ENCODE data around the gene EPB41L5. TPM values are rescaled to one million over a fixed set of nuclear protein-coding genes. Genes with fewer than 3 reads are reported as not detected.
"Not testable (repeated sequence)": the region's sequence is repeated elsewhere in the genome, so short reads cannot be mapped to it uniquely, and the experiment has no call there.

The EPB41L5 gene
- total and polyA plus RNA-seq, 5 donors from 2014 or later, result 2.8 to 5.4 (median 3.6) TPM

DNA sequence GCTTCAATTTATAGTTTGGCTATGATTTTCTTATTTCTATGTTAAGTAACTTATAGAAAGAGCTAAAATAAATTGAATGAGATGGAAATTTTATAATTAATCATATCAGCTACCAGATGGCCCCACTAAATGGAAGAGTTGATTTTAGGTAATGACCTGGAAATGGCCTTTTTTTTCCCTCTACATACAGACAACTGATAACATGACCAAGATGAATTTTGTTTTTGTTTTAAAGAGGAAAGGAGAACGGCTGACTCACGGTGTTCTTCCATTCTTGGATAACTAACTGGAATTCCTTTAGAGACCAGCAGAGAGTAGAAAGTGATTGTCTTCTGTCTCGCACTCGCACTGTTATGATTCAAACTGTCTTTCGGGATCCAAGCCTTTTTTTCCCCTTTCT, 119.3 kb downstream of the EPB41L5 start:
- Histone ChIP-seq H3K27me3 (ENCODE audit: control insufficient read depth, insufficient read depth, low read length) (peaks cover 5% of the 10 kb centered on the region), H3K4me3 (ENCODE audit: low read depth, low read length) (no peak overlapping the region), H3K9me3 (ENCODE audit: control insufficient read depth in 2 of 2, low read length in 2 of 2) (peaks cover 0 to 4% of the 10 kb centered on the region in 2 experiments), H3K36me3 (ENCODE audit: control insufficient read depth, insufficient read depth, low read length) (peaks cover 5% of the 10 kb centered on the region), H3K4me1 (ENCODE audit: control insufficient read depth, insufficient read depth, low read length, poor library complexity, severe bottlenecking) (no peaks in the 10 kb centered on the region), H3K27ac (ENCODE audit: insufficient read depth, low read length, poor library complexity, severe bottlenecking) (no peak overlapping the region)
- Mint-ChIP-seq H3K9me3 (peaks cover 0 to 13% (median 2%) of the 10 kb centered on the region in 7 donors), H3K27me3 (peaks cover 25% of the 10 kb centered on the region), H3K4me3 (no peak overlapping the region), H3K36me3 (peaks cover 39% of the 10 kb centered on the region), H3K4me1 (no peaks in the 10 kb centered on the region), H3K27ac (no peak overlapping the region)
- DNase-seq (no peak), ATAC-seq (ENCODE audit: low read depth in 2 of 2) (no peak)

- Mint-ChIP-seq H3K27ac (peak overlapping the region in 1 of 3 donors; percentile 2), H3K9me3 (peaks cover 0 to 13% (median 2%) of the 10 kb centered on the region in 7 donors), H3K4me1 (no peaks in the 10 kb centered on the region), H3K27me3 (peaks cover 29% of the 10 kb centered on the region), H3K36me3 (peaks cover 39% of the 10 kb centered on the region), H3K4me3 (no peak overlapping the region)
- peaks cover 0 to 4% of the 10 kb centered on the region in 2 experiments for H3K9me3 ChIP-seq (ENCODE audit: control insufficient read depth in 2 of 2, low read length in 2 of 2)
- DNase-seq (no peak), ATAC-seq (ENCODE audit: low read depth in 2 of 2) (no peak)
- peaks cover 5% of the 10 kb centered on the region for H3K36me3 ChIP-seq (ENCODE audit: control insufficient read depth, insufficient read depth, low read length)
- H3K27ac ChIP-seq (ENCODE audit: insufficient read depth, low read length, poor library complexity, severe bottlenecking), result no peak overlapping the region
- no peaks in the 10 kb centered on the region for H3K4me1 ChIP-seq (ENCODE audit: control insufficient read depth, insufficient read depth, low read length, poor library complexity, severe bottlenecking)
- H3K4me3 ChIP-seq (ENCODE audit: low read depth, low read length), result no peak overlapping the region
- H3K27me3 ChIP-seq (ENCODE audit: control insufficient read depth, insufficient read depth, low read length), result peaks cover 5% of the 10 kb centered on the region
Measured at GRCh38 chr2:120132691-120133090, 119.8 kb downstream of the EPB41L5 start.

- Mint-ChIP-seq H3K4me3 (no peak overlapping the region), H3K27me3 (peaks cover 29% of the 10 kb centered on the region)
Measured at GRCh38 chr2:120133572-120134244, 120.8 kb downstream of the EPB41L5 start.

GRCh38 chr2:120134263-120134662, 121.4 kb downstream of the EPB41L5 start:
- H3K4me1 Mint-ChIP-seq, result no peaks in the 10 kb centered on the region
- no peak overlapping the region for H3K27ac Mint-ChIP-seq
- H3K27me3 Mint-ChIP-seq, result peaks cover 29% of the 10 kb centered on the region
- Histone ChIP-seq H3K27ac (ENCODE audit: insufficient read depth, low read length, poor library complexity, severe bottlenecking) (no peak overlapping the region), H3K36me3 (ENCODE audit: control insufficient read depth, insufficient read depth, low read length) (peaks cover 5% of the 10 kb centered on the region), H3K4me1 (ENCODE audit: control insufficient read depth, insufficient read depth, low read length, poor library complexity, severe bottlenecking) (no peaks in the 10 kb centered on the region), H3K27me3 (ENCODE audit: control insufficient read depth, insufficient read depth, low read length) (peaks cover 5% of the 10 kb centered on the region), H3K9me3 (ENCODE audit: control insufficient read depth in 2 of 2, low read length in 2 of 2) (peaks cover 0 to 4% of the 10 kb centered on the region in 2 experiments), H3K4me3 (ENCODE audit: low read depth, low read length) (no peak overlapping the region)
- DNase-seq, result no peak
- peaks cover 39% of the 10 kb centered on the region for H3K36me3 Mint-ChIP-seq
- ATAC-seq (ENCODE audit: low read depth in 2 of 2), result no peak
- H3K4me3 Mint-ChIP-seq, result no peak overlapping the region
- H3K9me3 Mint-ChIP-seq, result peaks cover 0 to 13% (median 2%) of the 10 kb centered on the region in 7 donors

More at GRCh38 chr2:120133572-120134244, 120.8 kb downstream of the EPB41L5 start:
- DNase-seq (no peak), ATAC-seq (ENCODE audit: low read depth in 2 of 2) (no peak)
- Histone ChIP-seq H3K4me3 (ENCODE audit: low read depth, low read length) (no peak overlapping the region), H3K9me3 (ENCODE audit: control insufficient read depth in 2 of 2, low read length in 2 of 2) (peaks cover 0 to 4% of the 10 kb centered on the region in 2 experiments), H3K4me1 (ENCODE audit: control insufficient read depth, insufficient read depth, low read length, poor library complexity, severe bottlenecking) (no peaks in the 10 kb centered on the region), H3K27ac (ENCODE audit: insufficient read depth, low read length, poor library complexity, severe bottlenecking) (no peak overlapping the region), H3K36me3 (ENCODE audit: control insufficient read depth, insufficient read depth, low read length) (peaks cover 5% of the 10 kb centered on the region), H3K27me3 (ENCODE audit: control insufficient read depth, insufficient read depth, low read length) (peaks cover 5% of the 10 kb centered on the region)
- H3K36me3 Mint-ChIP-seq, result peaks cover 39% of the 10 kb centered on the region
- no peaks in the 10 kb centered on the region for H3K4me1 Mint-ChIP-seq
- peaks cover 0 to 13% (median 2%) of the 10 kb centered on the region in 7 donors for H3K9me3 Mint-ChIP-seq
- no peak overlapping the region for H3K27ac Mint-ChIP-seq

- ATAC-seq (ENCODE audit: low read depth in 2 of 2); H3K27me3 ChIP-seq (ENCODE audit: control insufficient read depth, insufficient read depth, low read length); H3K4me1 Mint-ChIP-seq; H3K27ac ChIP-seq (ENCODE audit: insufficient read depth, low read length, poor library complexity, severe bottlenecking); H3K4me1 ChIP-seq (ENCODE audit: control insufficient read depth, insufficient read depth, low read length, poor library complexity, severe bottlenecking); H3K4me3 ChIP-seq (ENCODE audit: low read depth, low read length); H3K27ac Mint-ChIP-seq; H3K4me3 Mint-ChIP-seq; H3K36me3 ChIP-seq (ENCODE audit: control insufficient read depth, insufficient read depth, low read length); DNase-seq; H3K9me3 ChIP-seq (ENCODE audit: control insufficient read depth in 2 of 2, low read length in 2 of 2): not testable (repeated sequence)
- peaks cover 0 to 13% (median 2%) of the 10 kb centered on the region in 7 donors for H3K9me3 Mint-ChIP-seq
- peaks cover 29% of the 10 kb centered on the region for H3K27me3 Mint-ChIP-seq
- peaks cover 36% of the 10 kb centered on the region for H3K36me3 Mint-ChIP-seq
Measured at GRCh38 chr2:120135013-120135412, 122.1 kb downstream of the EPB41L5 start.

DNA sequence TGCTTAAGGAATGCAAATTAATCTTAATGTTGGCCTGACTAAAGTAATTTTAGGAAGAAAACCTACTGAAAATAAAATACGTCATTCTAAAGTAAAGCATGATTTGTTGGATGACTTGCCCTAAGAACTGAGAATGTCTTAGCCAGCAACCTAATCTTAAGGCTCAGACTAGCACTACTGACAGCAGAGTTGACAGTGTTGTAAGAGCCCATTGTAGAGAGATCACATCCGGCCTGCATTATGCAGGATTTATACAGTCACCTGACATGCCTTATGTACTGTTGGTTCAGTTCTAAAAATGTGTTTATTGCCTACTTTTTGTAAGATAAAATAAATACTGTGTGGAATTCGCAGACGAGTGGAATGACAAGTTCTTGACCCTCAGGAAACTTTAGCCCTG, 128.0 kb downstream of the EPB41L5 start:
- no peaks in the 10 kb centered on the region for H3K4me1 Mint-ChIP-seq
- H3K27me3 Mint-ChIP-seq, result peaks cover 9% of the 10 kb centered on the region
- Histone ChIP-seq H3K4me1 (ENCODE audit: control insufficient read depth, insufficient read depth, low read length, poor library complexity, severe bottlenecking) (no peaks in the 10 kb centered on the region), H3K4me3 (ENCODE audit: low read depth, low read length) (no peak overlapping the region), H3K27me3 (ENCODE audit: control insufficient read depth, insufficient read depth, low read length) (no peaks in the 10 kb centered on the region), H3K27ac (ENCODE audit: insufficient read depth, low read length, poor library complexity, severe bottlenecking) (no peak overlapping the region), H3K36me3 (ENCODE audit: control insufficient read depth, insufficient read depth, low read length) (no peaks in the 10 kb centered on the region), H3K9me3 (ENCODE audit: control insufficient read depth in 2 of 2, low read length in 2 of 2) (no peaks in the 10 kb centered on the region)
- H3K4me3 Mint-ChIP-seq, result no peak overlapping the region
- no peak overlapping the region for H3K27ac Mint-ChIP-seq
- H3K36me3 Mint-ChIP-seq, result peaks cover 4% of the 10 kb centered on the region
- peaks cover 0 to 1% (median 0%) of the 10 kb centered on the region in 7 donors for H3K9me3 Mint-ChIP-seq
- ATAC-seq (ENCODE audit: low read depth in 2 of 2) (no peak), DNase-seq (no peak)

DNA sequence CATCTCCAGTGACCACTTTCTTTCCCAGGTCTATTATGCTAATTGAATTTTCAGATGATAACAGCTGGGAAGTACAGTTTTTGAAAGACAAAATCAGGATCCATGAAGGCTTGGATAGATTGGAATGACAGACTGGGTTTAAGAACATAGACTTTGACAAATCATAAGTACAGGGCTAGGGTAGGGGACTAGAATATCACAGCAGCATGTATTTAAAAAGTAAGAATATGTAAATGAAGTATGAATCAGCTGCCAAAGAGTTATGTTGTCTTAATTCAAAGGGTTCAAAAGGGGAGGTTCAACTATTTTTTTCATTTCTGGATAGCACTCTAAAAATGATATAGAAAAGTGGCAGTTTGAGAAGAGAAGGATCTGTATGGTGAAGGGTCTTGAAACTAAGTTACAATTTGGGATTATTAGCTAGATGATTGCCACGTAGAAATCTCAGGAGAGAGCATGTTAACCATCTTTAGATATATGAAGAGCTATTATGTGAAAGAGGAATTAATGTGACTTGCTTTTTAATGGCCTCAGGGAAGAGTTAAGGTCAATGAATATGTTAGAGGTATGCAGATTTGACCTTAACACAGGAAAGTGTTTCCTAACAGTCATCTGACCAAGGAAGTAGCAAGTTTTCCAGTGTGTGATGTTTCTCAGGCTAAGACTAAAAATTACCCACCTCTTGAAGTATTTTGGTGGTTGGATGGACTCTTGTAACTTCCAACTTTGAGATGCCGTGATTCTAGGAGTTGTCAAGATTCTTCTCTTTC, 128.6 kb downstream of the EPB41L5 start:
- H3K9me3 ChIP-seq (ENCODE audit: control insufficient read depth in 2 of 2, low read length in 2 of 2), result no peaks in the 10 kb centered on the region
- Mint-ChIP-seq H3K4me1 (no peaks in the 10 kb centered on the region), H3K36me3 (peaks cover 8% of the 10 kb centered on the region), H3K27me3 (peaks cover 8% of the 10 kb centered on the region), H3K9me3 (peaks cover 0 to 1% (median 0%) of the 10 kb centered on the region in 7 donors), H3K27ac (no peak overlapping the region), H3K4me3 (no peak overlapping the region)
- ATAC-seq (ENCODE audit: low read depth in 2 of 2) (no peak), DNase-seq (no peak)
- H3K27ac ChIP-seq (ENCODE audit: insufficient read depth, low read length, poor library complexity, severe bottlenecking), result no peak overlapping the region
- no peaks in the 10 kb centered on the region for H3K4me1 ChIP-seq (ENCODE audit: control insufficient read depth, insufficient read depth, low read length, poor library complexity, severe bottlenecking)
- no peak overlapping the region for H3K4me3 ChIP-seq (ENCODE audit: low read depth, low read length)
- no peaks in the 10 kb centered on the region for H3K36me3 ChIP-seq (ENCODE audit: control insufficient read depth, insufficient read depth, low read length)
- no peaks in the 10 kb centered on the region for H3K27me3 ChIP-seq (ENCODE audit: control insufficient read depth, insufficient read depth, low read length)
